Large intestine (tissue), 3 donors: ENCODE results near the gene BORCS5. TPM values are rescaled to one million over a fixed set of nuclear protein-coding genes. Genes with fewer than 3 reads are reported as not detected.
"Not testable (repeated sequence)": the region's sequence is repeated elsewhere in the genome, so short reads cannot be mapped to it uniquely, and the experiment has no call there.

ENCODE experiments used
- DNase-seq, 2 donors: peaks; one replicate each; pipeline versions ENCODE4 v3.0.0 to v3.0.0-alpha.2; 2013
- H3K27ac ChIP-seq: one replicate; pipeline ENCODE4 v1.5.1; 2013; ENCODE audit warnings: low read length
- H3K27me3 ChIP-seq: 2 replicates; pipeline ENCODE4 v1.6.1; 2013; ENCODE audit warnings: low read length; ENCODE audit not compliant: control insufficient read depth, insufficient read depth
- H3K36me3 ChIP-seq: 2 replicates; pipeline ENCODE4 v1.6.1; 2013; ENCODE audit warnings: low read length; ENCODE audit not compliant: control insufficient read depth, insufficient read depth
- H3K4me1 ChIP-seq: one replicate; pipeline ENCODE4 v1.6.1; 2013; ENCODE audit warnings: low read length; ENCODE audit not compliant: control insufficient read depth, insufficient read depth
- H3K4me3 ChIP-seq: one replicate; pipeline ENCODE4 v1.5.1; 2013; ENCODE audit warnings: low read length
- H3K9me3 ChIP-seq: one replicate; pipeline ENCODE4 v1.6.1; 2013; ENCODE audit warnings: mild to moderate bottlenecking, low read depth, low read length, moderate library complexity; ENCODE audit not compliant: control insufficient read depth
- WGBS: methylation state at CpG from one replicate; pipeline ENCODE4 v1.1.5; 2013; ENCODE audit warnings: low lambda C conversion rate; ENCODE audit not compliant: insufficient coverage; 5-methylcytosine and 5-hydroxymethylcytosine counted together
- polyA plus RNA-seq: library from polyadenylated mRNA; unstranded; fragments of 120-200 nt; gene quantifications from one replicate; pipeline ENCODE4 v1.2.1, GENCODE V29; 2013

BORCS5 gene
- polyA plus RNA-seq, 1 donor, result 6.4 TPM

GRCh38 chr12:12471982-12472961 lies 115.4 kb downstream of the BORCS5 start:
- not testable (repeated sequence) for H3K9me3 ChIP-seq, H3K4me1 ChIP-seq, H3K4me3 ChIP-seq, H3K27ac ChIP-seq, DNase-seq, H3K27me3 ChIP-seq
- peaks cover 38% of the 10 kb centered on the region for H3K36me3 ChIP-seq
- no CpG with 5 or more reads among the region's 37 CpGs for WGBS

GRCh38 chr12:12473223-12473622 lies 116.3 kb downstream of the BORCS5 start:
- H3K27ac ChIP-seq, result no peak overlapping the region
- no peaks in the 10 kb centered on the region for H3K27me3 ChIP-seq
- no peak for DNase-seq
- peaks cover 6% of the 10 kb centered on the region for H3K9me3 ChIP-seq
- 100% methylated on average over 1 of the region's 4 CpGs for WGBS
- peaks cover 43% of the 10 kb centered on the region for H3K36me3 ChIP-seq
- H3K4me3 ChIP-seq, result no peak overlapping the region
- H3K4me1 ChIP-seq, result no peaks in the 10 kb centered on the region

GRCh38 chr12:12474471-12474928 lies 117.6 kb downstream of the BORCS5 start:
- no peak overlapping the region for H3K4me3 ChIP-seq
- H3K27ac ChIP-seq, result no peak overlapping the region
- no peaks in the 10 kb centered on the region for H3K27me3 ChIP-seq
- H3K36me3 ChIP-seq, result peaks cover 52% of the 10 kb centered on the region
- H3K4me1 ChIP-seq, result no peaks in the 10 kb centered on the region
- H3K9me3 ChIP-seq, result peaks cover 6% of the 10 kb centered on the region
- WGBS, result no CpG with 5 or more reads among the region's 8 CpGs
- no peak for DNase-seq

- Histone ChIP-seq H3K9me3 (peaks cover 6% of the 10 kb centered on the region), H3K27ac (no peak overlapping the region), H3K36me3 (peaks cover 58% of the 10 kb centered on the region), H3K4me1 (no peaks in the 10 kb centered on the region), H3K27me3 (no peaks in the 10 kb centered on the region), H3K4me3 (no peak overlapping the region)
- DNase-seq, result no peak
- WGBS, result 80% methylated on average over 1 of the region's 15 CpGs
Measured at GRCh38 chr12:12474931-12475795, 118.3 kb downstream of the BORCS5 start.

GRCh38 chr12:12476857-12477531 lies 120.1 kb downstream of the BORCS5 start:
- WGBS, result no CpG with 5 or more reads among the region's 21 CpGs
- H3K36me3 ChIP-seq, result peaks cover 65% of the 10 kb centered on the region
- no peak for DNase-seq
- no peak overlapping the region for H3K4me3 ChIP-seq
- H3K9me3 ChIP-seq, result peaks cover 6% of the 10 kb centered on the region
- H3K27ac ChIP-seq, result no peak overlapping the region
- no peaks in the 10 kb centered on the region for H3K4me1 ChIP-seq
- no peaks in the 10 kb centered on the region for H3K27me3 ChIP-seq

GRCh38 chr12:12477532-12477890 lies 120.6 kb downstream of the BORCS5 start:
- Histone ChIP-seq H3K9me3 (peaks cover 2% of the 10 kb centered on the region), H3K4me1 (no peaks in the 10 kb centered on the region), H3K27me3 (no peaks in the 10 kb centered on the region), H3K27ac (no peak overlapping the region), H3K4me3 (no peak overlapping the region), H3K36me3 (peaks cover 68% of the 10 kb centered on the region)
- no peak for DNase-seq
- WGBS, result no CpG with 5 or more reads among the region's 14 CpGs

GRCh38 chr12:12480074-12480473 lies 123.2 kb downstream of the BORCS5 start:
- no peak for DNase-seq
- Histone ChIP-seq H3K36me3 (peaks cover 69% of the 10 kb centered on the region), H3K27me3 (no peaks in the 10 kb centered on the region)

GRCh38 chr12:12481631-12482030 lies 124.8 kb downstream of the BORCS5 start:
- no peaks in the 10 kb centered on the region for H3K9me3 ChIP-seq
- no peaks in the 10 kb centered on the region for H3K27me3 ChIP-seq
- no peak for DNase-seq
- WGBS, result no CpG with 5 or more reads among the region's 2 CpGs
- H3K27ac ChIP-seq, result no peak overlapping the region
- H3K4me3 ChIP-seq, result no peak overlapping the region
- H3K4me1 ChIP-seq, result peaks cover 17% of the 10 kb centered on the region
- peaks cover 62% of the 10 kb centered on the region for H3K36me3 ChIP-seq

More at GRCh38 chr12:12480074-12480473, 123.2 kb downstream of the BORCS5 start:
- no peak overlapping the region for H3K27ac ChIP-seq
- no peaks in the 10 kb centered on the region for H3K9me3 ChIP-seq
- H3K4me1 ChIP-seq, result peaks cover 12% of the 10 kb centered on the region
- WGBS, result 100% methylated on average over 1 of the region's 5 CpGs
- H3K4me3 ChIP-seq, result no peak overlapping the region

- Histone ChIP-seq H3K4me3 (no peak overlapping the region), H3K4me1 (peaks cover 24% of the 10 kb centered on the region), H3K36me3 (peaks cover 60% of the 10 kb centered on the region), H3K9me3 (no peaks in the 10 kb centered on the region), H3K27ac (no peak overlapping the region), H3K27me3 (no peaks in the 10 kb centered on the region)
- 100% methylated on average over 1 of the region's 6 CpGs for WGBS
- DNase-seq, result no peak
Measured at GRCh38 chr12:12482150-12482761, 125.4 kb downstream of the BORCS5 start.
